ENCODE results near the gene CBL.

GRCh38 chr11:119356349-119357031 is 150.4 kb downstream of the CBL start:
- TF ChIP-seq POLR2A (IDR thresholded peaks at IDR 0.05) (no peak), CTCF (IDR thresholded peaks at IDR 0.05) (peak; percentile 85 to 94 (median 90))
